IMR-90 (cell line): ENCODE results near the gene FAM20A.

Source experiments
- BHLHE40 ChIP-seq: fragments of 150-350 bp; IDR thresholded peaks from 2 replicates; pipeline ENCODE4 v1.6.1; 2016; ENCODE audit warnings: mild to moderate bottlenecking, low read depth, low read length
- CEBPB ChIP-seq: IDR thresholded peaks from 2 replicates; pipeline ENCODE4 v1.6.1; 2012; ENCODE audit warnings: low read depth, low read length, improper control_type of control experiment
- MAZ ChIP-seq: IDR thresholded peaks from 2 replicates; pipeline ENCODE4 v1.6.1; 2012; ENCODE audit warnings: low read depth, mild to moderate bottlenecking, low read length, improper control_type of control experiment, moderate library complexity, borderline replicate concordance
- MXI1 ChIP-seq: IDR thresholded peaks from 2 replicates; pipeline ENCODE4 v1.6.1; 2012; ENCODE audit warnings: low read depth, mild to moderate bottlenecking, low read length, moderate library complexity, borderline replicate concordance
- POLR2A ChIP-seq: IDR thresholded peaks from 2 replicates; pipeline ENCODE4 v1.6.1; 2012; ENCODE audit warnings: mild to moderate bottlenecking, low read depth, low read length
- RAD21 ChIP-seq: IDR thresholded peaks from 2 replicates; pipeline ENCODE4 v1.6.1; 2012; ENCODE audit warnings: low read length, improper control_type of control experiment
- RCOR1 ChIP-seq: IDR thresholded peaks from 2 replicates; pipeline ENCODE4 v1.6.1; 2012; ENCODE audit warnings: mild to moderate bottlenecking, low read length, improper control_type of control experiment; ENCODE audit not compliant: insufficient replicate concordance
- RFX5 ChIP-seq: IDR thresholded peaks from 2 replicates; pipeline ENCODE4 v1.8.0; 2012; ENCODE audit warnings: low read depth, mild to moderate bottlenecking, low read length, moderate library complexity
- USF2 ChIP-seq: fragments of 150-350 bp; IDR thresholded peaks from 2 replicates; pipeline ENCODE4 v1.6.1; 2017; ENCODE audit warnings: mild to moderate bottlenecking, antibody characterized with exemption, low read length, low read depth
- TF ChIP-seq, protein P1 (sequence below): conservative IDR thresholded peaks from 2 replicates; pipeline ENCODE4 v1.5.1; 2012; ENCODE audit warnings: mild to moderate bottlenecking, low read depth, low read length, improper control_type of control experiment

DNA sequence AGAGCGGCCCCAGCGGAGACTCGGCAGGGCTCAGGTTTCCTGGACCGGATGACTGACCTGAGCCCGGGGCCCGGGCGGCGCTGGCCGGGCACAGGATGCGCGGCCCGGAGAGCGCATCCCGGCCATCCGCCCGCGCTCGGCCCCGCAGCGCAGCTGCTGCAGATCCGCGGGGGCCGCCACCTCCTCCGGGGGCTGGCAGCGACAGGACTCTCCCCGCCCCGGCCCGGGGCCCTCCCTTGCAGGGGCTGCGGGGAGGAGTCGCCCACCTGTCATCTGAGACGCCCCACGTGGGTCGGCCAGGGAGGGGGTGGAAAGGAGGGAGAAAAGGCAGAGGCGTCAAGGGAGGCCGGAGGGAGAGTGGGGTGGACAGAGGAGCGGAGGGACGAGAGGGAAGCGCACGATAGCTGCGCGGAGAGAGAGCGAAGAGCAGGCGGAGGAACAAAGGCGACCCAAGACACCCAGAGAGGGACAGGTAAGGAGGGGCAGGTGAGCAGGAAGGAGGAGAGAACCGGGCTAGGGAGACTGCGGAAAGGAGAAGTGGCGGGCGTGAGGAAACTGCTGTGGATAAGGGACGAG, 89.4 kb downstream of the FAM20A start:
- TF ChIP-seq MAZ (no peak; the same call in 1 of the 2 replicates), RFX5 (no peak), RCOR1 (no peak), USF2 (peak; percentile 86), RAD21 (no peak), CEBPB (no peak), MXI1 (0 out of 2 replicates have a peak, but pooled peaks have one; percentile 53), BHLHE40 (no peak), POLR2A (no peak; the same call in 1 of the 2 replicates)
- TF ChIP-seq, protein P1, sequence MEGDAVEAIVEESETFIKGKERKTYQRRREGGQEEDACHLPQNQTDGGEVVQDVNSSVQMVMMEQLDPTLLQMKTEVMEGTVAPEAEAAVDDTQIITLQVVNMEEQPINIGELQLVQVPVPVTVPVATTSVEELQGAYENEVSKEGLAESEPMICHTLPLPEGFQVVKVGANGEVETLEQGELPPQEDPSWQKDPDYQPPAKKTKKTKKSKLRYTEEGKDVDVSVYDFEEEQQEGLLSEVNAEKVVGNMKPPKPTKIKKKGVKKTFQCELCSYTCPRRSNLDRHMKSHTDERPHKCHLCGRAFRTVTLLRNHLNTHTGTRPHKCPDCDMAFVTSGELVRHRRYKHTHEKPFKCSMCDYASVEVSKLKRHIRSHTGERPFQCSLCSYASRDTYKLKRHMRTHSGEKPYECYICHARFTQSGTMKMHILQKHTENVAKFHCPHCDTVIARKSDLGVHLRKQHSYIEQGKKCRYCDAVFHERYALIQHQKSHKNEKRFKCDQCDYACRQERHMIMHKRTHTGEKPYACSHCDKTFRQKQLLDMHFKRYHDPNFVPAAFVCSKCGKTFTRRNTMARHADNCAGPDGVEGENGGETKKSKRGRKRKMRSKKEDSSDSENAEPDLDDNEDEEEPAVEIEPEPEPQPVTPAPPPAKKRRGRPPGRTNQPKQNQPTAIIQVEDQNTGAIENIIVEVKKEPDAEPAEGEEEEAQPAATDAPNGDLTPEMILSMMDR = 0 out of 2 replicates have a peak, but pooled peaks have one; percentile 22
